SU-DHL-6 (cell line): ENCODE results near the gene IFI27.

Experiments used
- CTCF ChIP-seq: fragments of 200-600 bp; sonication (generic); IDR thresholded peaks from one replicate; pipeline ENCODE4 v1.5.1; 2017; ENCODE audit warnings: antibody characterized with exemption, mild to moderate bottlenecking, low read length, moderate library complexity; ENCODE audit not compliant: insufficient read depth, poor library complexity, severe bottlenecking
- EZH2phosphoT487 ChIP-seq: fragments of 200-600 bp; sonication (generic), shearing (Covaris generic); conservative IDR thresholded peaks from 2 replicates; pipeline ENCODE4 v1.6.1; 2018; ENCODE audit warnings: mild to moderate bottlenecking, antibody characterized with exemption, low read length, moderate library complexity, mixed read lengths

GRCh38 chr14:94074534-94074933 is 36.0 kb upstream of the IFI27 start:
- TF ChIP-seq CTCF: no peak
- no peak for TF ChIP-seq EZH2phosphoT487
